Neutrophil (primary cell): ENCODE data around the gene USB1.

ENCODE experiments used
- H3K27ac ChIP-seq: fragments of 200-600 bp; sonication (generic); 2 replicates; pipeline ENCODE4 v1.5.1; 2016; ENCODE audit warnings: mild to moderate bottlenecking, moderate library complexity
- H3K27me3 ChIP-seq: fragments of 200-600 bp; sonication (generic); 2 replicates; pipeline ENCODE4 v1.6.0; 2016; ENCODE audit warnings: mild to moderate bottlenecking
- H3K36me3 ChIP-seq: fragments of 200-600 bp; sonication (generic); 2 replicates; pipeline ENCODE4 v1.5.1; 2017
- H3K4me1 ChIP-seq, 2 experiments: fragments of 200-600 bp in 1 of 2; sonication (generic) in 1 of 2; 1 replicate in 1 of 2; 2 replicates in 1 of 2; pipeline versions ENCODE4 v1.5.1 to v1.6.1; 2013 to 2016; ENCODE audit warnings: low read depth in 1 of 2, low read length in 1 of 2, mild to moderate bottlenecking in 1 of 2, moderate library complexity in 1 of 2; ENCODE audit not compliant: control insufficient read depth in 1 of 2, insufficient read depth in 1 of 2
- H3K4me3 ChIP-seq, 2 experiments: fragments of 200-600 bp in 1 of 2; sonication (generic) in 1 of 2; 1 replicate in 1 of 2; 2 replicates in 1 of 2; pipeline ENCODE4 v1.5.1; 2013 to 2016; ENCODE audit warnings: low read depth in 1 of 2, low read length in 1 of 2, mild to moderate bottlenecking in 1 of 2, moderate library complexity in 1 of 2
- H3K9me3 ChIP-seq: fragments of 200-600 bp; sonication (generic); 2 replicates; pipeline ENCODE4 v1.5.1; 2016
- CTCF ChIP-seq: fragments of 200-600 bp; sonication (generic); IDR thresholded peaks from 2 replicates; pipeline ENCODE4 v1.5.1; 2016; ENCODE audit warnings: antibody characterized with exemption

The USB1 gene

GRCh38 chr16:58029410-58029809 lies 28.2 kb downstream of the USB1 start:
- Histone ChIP-seq H3K27ac (no peak overlapping the region), H3K9me3 (no peaks in the 10 kb centered on the region), H3K27me3 (peaks cover 52% of the 10 kb centered on the region), H3K4me1 (peaks cover 26 to 30% of the 10 kb centered on the region in 2 experiments), H3K4me3 (no peak overlapping the region), H3K36me3 (no peaks in the 10 kb centered on the region)
- TF ChIP-seq CTCF, result no peak

- no peaks in the 10 kb centered on the region for H3K9me3 ChIP-seq
Measured at GRCh38 chr16:58030136-58030840, 29.1 kb downstream of the USB1 start.

GRCh38 chr16:58031016-58031800 lies 30.0 kb downstream of the USB1 start:
- no peak overlapping the region for H3K4me3 ChIP-seq
- peaks cover 34% of the 10 kb centered on the region for H3K27me3 ChIP-seq
- no peaks in the 10 kb centered on the region for H3K9me3 ChIP-seq
- H3K27ac ChIP-seq, result no peak overlapping the region
- H3K36me3 ChIP-seq, result no peaks in the 10 kb centered on the region
- peaks cover 9 to 12% of the 10 kb centered on the region in 2 experiments for H3K4me1 ChIP-seq
- TF ChIP-seq CTCF, result no peak

More at GRCh38 chr16:58030136-58030840, 29.1 kb downstream of the USB1 start:
- no peak overlapping the region for H3K4me3 ChIP-seq
- no peaks in the 10 kb centered on the region for H3K36me3 ChIP-seq
- no peak overlapping the region for H3K27ac ChIP-seq
- TF ChIP-seq CTCF, result no peak
- peaks cover 19 to 21% of the 10 kb centered on the region in 2 experiments for H3K4me1 ChIP-seq
- H3K27me3 ChIP-seq, result peaks cover 43% of the 10 kb centered on the region

- H3K4me1 ChIP-seq, result no peaks in the 10 kb centered on the region
- H3K36me3 ChIP-seq, result no peaks in the 10 kb centered on the region
- peaks cover 18% of the 10 kb centered on the region for H3K27me3 ChIP-seq
- H3K9me3 ChIP-seq, result no peaks in the 10 kb centered on the region
- TF ChIP-seq CTCF, result no peak
- H3K27ac ChIP-seq, result no peak overlapping the region
- no peak overlapping the region for H3K4me3 ChIP-seq
Measured at GRCh38 chr16:58032710-58033293, 31.6 kb downstream of the USB1 start.

- Histone ChIP-seq H3K27ac (no peak overlapping the region), H3K4me1 (no peaks in the 10 kb centered on the region), H3K36me3 (no peaks in the 10 kb centered on the region), H3K4me3 (no peak overlapping the region), H3K9me3 (no peaks in the 10 kb centered on the region), H3K27me3 (peaks cover 5% of the 10 kb centered on the region)
- TF ChIP-seq CTCF, result no peak
Measured at GRCh38 chr16:58034128-58034685, 33.0 kb downstream of the USB1 start.
